Neural cell (in vitro differentiated cells): Measurements from ENCODE around the gene CHAC2. TPM values are rescaled to one million over a fixed set of nuclear protein-coding genes. Genes with fewer than 3 reads are reported as not detected.

Source experiments
- H2AFZ ChIP-seq: fragments of 200-600, 300-800 bp; sonication (generic), shearing (Covaris generic); 2 replicates; pipeline ENCODE4 v1.6.0; 2014; ENCODE audit warnings: low read depth, mild to moderate bottlenecking, antibody characterized with exemption, low read length, moderate library complexity
- H3F3A ChIP-seq: fragments of 200-600 bp; shearing (Covaris generic); 2 replicates; pipeline ENCODE4 v1.6.1; 2016; ENCODE audit warnings: mild to moderate bottlenecking, moderate library complexity, mixed read lengths, antibody characterized with exemption, low read length; ENCODE audit not compliant: insufficient read depth, poor library complexity, severe bottlenecking
- H3K27ac ChIP-seq: fragments of 200-600, 300-800 bp; sonication (generic), shearing (Covaris generic); 2 replicates; pipeline ENCODE4 v1.5.1; 2014; ENCODE audit warnings: mild to moderate bottlenecking, low read length, moderate library complexity
- H3K27me3 ChIP-seq: fragments of 300-800, 200-600 bp; sonication (generic), shearing (Covaris generic); 2 replicates; pipeline ENCODE4 v1.6.0; 2014; ENCODE audit warnings: mild to moderate bottlenecking, low read depth, low read length, moderate library complexity; ENCODE audit not compliant: insufficient read depth
- H3K36me3 ChIP-seq: fragments of 300-800, 200-600 bp; sonication (generic), shearing (Covaris generic); 2 replicates; pipeline ENCODE4 v1.5.1; 2014; ENCODE audit warnings: mild to moderate bottlenecking, antibody characterized with exemption, low read length, moderate library complexity; ENCODE audit not compliant: insufficient read depth
- H3K4me2 ChIP-seq: fragments of 300-800, 200-600 bp; sonication (generic), shearing (Covaris generic); 2 replicates; pipeline ENCODE4 v1.6.0; 2014; ENCODE audit warnings: mild to moderate bottlenecking, low read length
- H3K4me3 ChIP-seq: fragments of 300-800, 200-600 bp; sonication (generic), shearing (Covaris generic); 2 replicates; pipeline ENCODE4 v1.5.1; 2014; ENCODE audit warnings: mild to moderate bottlenecking, low read length, moderate library complexity
- H3K79me2 ChIP-seq: fragments of 200-600 bp; shearing (Covaris generic); replicated peaks from 2 replicates; pipeline ENCODE4 v1.6.0; 2014; ENCODE audit warnings: mild to moderate bottlenecking, low read length, moderate library complexity; ENCODE audit not compliant: insufficient read depth
- H3K9ac ChIP-seq: fragments of 300-800, 200-600 bp; sonication (generic), shearing (Covaris generic); 2 replicates; pipeline ENCODE4 v1.6.1; 2016; ENCODE audit warnings: mild to moderate bottlenecking, low read length, mixed read lengths
- H3K9me2 ChIP-seq: fragments of 200-600 bp; shearing (Covaris generic); 2 replicates; pipeline ENCODE4 v1.6.1; 2016; ENCODE audit warnings: mild to moderate bottlenecking, low read length, mixed read lengths; ENCODE audit not compliant: insufficient read depth
- H3K9me3 ChIP-seq: fragments of 200-600, 300-800 bp; sonication (generic), shearing (Covaris generic); 2 replicates; pipeline ENCODE4 v1.6.1; 2016; ENCODE audit warnings: mild to moderate bottlenecking, mixed run types, low read length, moderate library complexity, mixed read lengths
- H4K20me1 ChIP-seq: fragments of 200-600 bp; shearing (Covaris generic); 2 replicates; pipeline ENCODE4 v1.6.1; 2016; ENCODE audit warnings: mild to moderate bottlenecking, mixed run types; ENCODE audit not compliant: insufficient read depth
- CTCF ChIP-seq: fragments of 450-650 bp; IDR thresholded peaks from 2 replicates; pipeline ENCODE4 v1.5.1; 2014; ENCODE audit warnings: antibody characterized with exemption, mild to moderate bottlenecking, moderate library complexity; ENCODE audit not compliant: poor library complexity, severe bottlenecking
- EP300 ChIP-seq: fragments of 450-650 bp; conservative IDR thresholded peaks from 2 replicates; pipeline ENCODE4 v1.6.1; 2014; ENCODE audit warnings: antibody characterized with exemption, mild to moderate bottlenecking, moderate library complexity; ENCODE audit not compliant: poor library complexity, severe bottlenecking
- EZH2 ChIP-seq: fragments of 200-600, 300-800 bp; shearing (Covaris generic), sonication (generic); IDR thresholded peaks from 2 replicates; pipeline ENCODE4 v1.6.1; 2014; ENCODE audit warnings: antibody characterized with exemption, low read length, borderline replicate concordance, mild to moderate bottlenecking; ENCODE audit not compliant: insufficient read depth, poor library complexity, severe bottlenecking
- MXI1 ChIP-seq: fragments of 450-650 bp; conservative IDR thresholded peaks from 2 replicates; pipeline ENCODE4 v1.6.1; 2014; ENCODE audit warnings: antibody characterized with exemption, mild to moderate bottlenecking; ENCODE audit not compliant: poor library complexity, severe bottlenecking
- POLR2AphosphoS5 ChIP-seq: IDR thresholded peaks from 2 replicates; pipeline ENCODE4 v1.6.1; 2012
- RAD21 ChIP-seq: fragments of 450-650 bp; conservative IDR thresholded peaks from 2 replicates; pipeline ENCODE4 v1.6.1; 2014; ENCODE audit warnings: antibody characterized with exemption, mild to moderate bottlenecking, moderate library complexity
- REST ChIP-seq: IDR thresholded peaks from 2 replicates; pipeline ENCODE4 v1.6.1; 2012; ENCODE audit warnings: borderline replicate concordance
- SMC3 ChIP-seq: fragments of 450-650 bp; conservative IDR thresholded peaks from 2 replicates; pipeline ENCODE4 v1.6.1; 2014; ENCODE audit warnings: antibody characterized with exemption, mild to moderate bottlenecking, moderate library complexity; ENCODE audit not compliant: poor library complexity
- TAF1 ChIP-seq: IDR thresholded peaks from 2 replicates; pipeline ENCODE4 v1.6.1; 2012; ENCODE audit warnings: low read depth
- polyA plus RNA-seq: library from polyadenylated mRNA; depleted of rRNA; stranded (reverse); fragments of >200 nt; gene quantifications from 2 replicates; pipeline ENCODE4 v1.2.3, GENCODE V29; 2014

The CHAC2 gene
- polyA plus RNA-seq, 1 donor from 2014 or later: 7.7 TPM

GRCh38 chr2:53739032-53739431 is 28.6 kb upstream of the CHAC2 start:
- H3K36me3 ChIP-seq: no peaks in the 10 kb centered on the region
- no peak overlapping the region for H3K4me3 ChIP-seq
- no peaks in the 10 kb centered on the region for H4K20me1 ChIP-seq
- no peak overlapping the region for H3K4me2 ChIP-seq
- H3K9me3 ChIP-seq: no peaks in the 10 kb centered on the region
- no peaks in the 10 kb centered on the region for H3K79me2 ChIP-seq
- TF ChIP-seq CTCF (no peak), POLR2AphosphoS5 (no peak), EZH2 (no peak), REST (no peak), EP300 (no peak), SMC3 (no peak), RAD21 (no peak), TAF1 (no peak), MXI1 (no peak)
- no peak overlapping the region for H3K27ac ChIP-seq
- no peak overlapping the region for H2AFZ ChIP-seq
- no peak overlapping the region for H3K9ac ChIP-seq
- no peaks in the 10 kb centered on the region for H3K27me3 ChIP-seq
- no peaks in the 10 kb centered on the region for H3K9me2 ChIP-seq
- no peaks in the 10 kb centered on the region for H3F3A ChIP-seq

- no peaks in the 10 kb centered on the region for H4K20me1 ChIP-seq
- H3K9ac ChIP-seq: no peak overlapping the region
- H3F3A ChIP-seq: no peaks in the 10 kb centered on the region
- no peak overlapping the region for H3K27ac ChIP-seq
- no peak overlapping the region for H3K4me2 ChIP-seq
- H3K27me3 ChIP-seq: no peaks in the 10 kb centered on the region
- no peak overlapping the region for H2AFZ ChIP-seq
- TF ChIP-seq EP300 (no peak), REST (no peak), CTCF (peak; percentile 74), SMC3 (peak; percentile 76), RAD21 (peak; percentile 84)
- no peak overlapping the region for H3K4me3 ChIP-seq
- no peaks in the 10 kb centered on the region for H3K79me2 ChIP-seq
- no peaks in the 10 kb centered on the region for H3K36me3 ChIP-seq
- H3K9me3 ChIP-seq: no peaks in the 10 kb centered on the region
- no peaks in the 10 kb centered on the region for H3K9me2 ChIP-seq
Measured at GRCh38 chr2:53740170-53740569, 27.4 kb upstream of the CHAC2 start.
